Nephron (organoid): Measurements from ENCODE around the gene DOCK2.

Experiments
- H3K27ac Mint-ChIP-seq, 3 experiments: 2 replicates each; pipeline ENCODE4 v1.8.0; 2020; ENCODE audit warnings: mixed read lengths in 3 of 3, mild to moderate bottlenecking in 2 of 3, moderate library complexity in 1 of 3
- H3K27me3 Mint-ChIP-seq: 2 replicates; pipeline ENCODE4 v1.8.0; 2021; ENCODE audit warnings: low read depth, mild to moderate bottlenecking, moderate library complexity, mixed read lengths
- H3K36me3 Mint-ChIP-seq: 2 replicates; pipeline ENCODE4 v1.8.0; 2020; ENCODE audit warnings: low read depth, mixed read lengths
- H3K4me1 Mint-ChIP-seq: 2 replicates; pipeline ENCODE4 v1.8.0; 2020; ENCODE audit warnings: mixed read lengths
- H3K4me3 Mint-ChIP-seq, 3 experiments: 2 replicates each; pipeline ENCODE4 v1.8.0; 2020; ENCODE audit warnings: mild to moderate bottlenecking in 3 of 3, mixed read lengths in 3 of 3, moderate library complexity in 2 of 3
- H3K9me3 Mint-ChIP-seq: 2 replicates; pipeline ENCODE4 v1.8.0; 2020; ENCODE audit warnings: mixed read lengths
- CTCF ChIP-seq, 3 experiments: fragments of 200-600 bp; sonication (generic); IDR thresholded peaks; one replicate each; pipeline ENCODE4 v1.5.0; 2021; ENCODE audit warnings: antibody characterized with exemption in 3 of 3; ENCODE audit not compliant: unreplicated experiment in 3 of 3

The DOCK2 gene

GRCh38 chr5:169812786-169813185 lies 175.7 kb downstream of the DOCK2 start:
- TF ChIP-seq CTCF (IDR thresholded peaks at IDR 0.05; ENCODE audit: unreplicated experiment in 3 of 3), result no peak
- H3K27ac Mint-ChIP-seq, result no peak overlapping the region
- H3K36me3 Mint-ChIP-seq, result no peaks in the 10 kb centered on the region

DNA sequence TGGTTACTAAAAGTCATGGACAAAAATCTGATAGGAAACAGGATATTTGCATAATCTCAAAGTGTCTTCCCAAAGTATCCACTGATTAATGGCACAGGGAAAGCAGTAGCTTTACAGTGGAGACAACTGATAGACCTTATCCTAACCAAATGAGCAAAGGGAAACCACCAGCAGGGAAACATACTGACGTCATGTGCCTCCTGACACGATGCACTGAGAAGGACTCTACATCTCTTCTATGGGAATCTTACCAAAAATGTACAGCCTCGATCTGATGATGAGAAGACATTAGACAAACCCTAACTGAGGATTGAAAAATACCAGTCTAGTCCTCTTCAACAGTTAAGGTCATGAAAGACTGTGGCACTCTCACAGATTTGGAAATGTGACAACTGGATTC lies 177.0 kb downstream of the DOCK2 start:
- Mint-ChIP-seq H3K27ac (no peak overlapping the region), H3K36me3 (no peaks in the 10 kb centered on the region), H3K9me3 (peaks cover 5% of the 10 kb centered on the region), H3K27me3 (peaks cover 32% of the 10 kb centered on the region), H3K4me1 (peaks cover 8% of the 10 kb centered on the region), H3K4me3 (no peak overlapping the region)
- TF ChIP-seq CTCF (IDR thresholded peaks at IDR 0.05; ENCODE audit: unreplicated experiment in 3 of 3), result no peak

More at GRCh38 chr5:169812786-169813185, 175.7 kb downstream of the DOCK2 start:
- Mint-ChIP-seq H3K4me1 (peaks cover 8% of the 10 kb centered on the region), H3K9me3 (peaks cover 2% of the 10 kb centered on the region), H3K27me3 (peaks cover 36% of the 10 kb centered on the region), H3K4me3 (no peak overlapping the region)

DNA sequence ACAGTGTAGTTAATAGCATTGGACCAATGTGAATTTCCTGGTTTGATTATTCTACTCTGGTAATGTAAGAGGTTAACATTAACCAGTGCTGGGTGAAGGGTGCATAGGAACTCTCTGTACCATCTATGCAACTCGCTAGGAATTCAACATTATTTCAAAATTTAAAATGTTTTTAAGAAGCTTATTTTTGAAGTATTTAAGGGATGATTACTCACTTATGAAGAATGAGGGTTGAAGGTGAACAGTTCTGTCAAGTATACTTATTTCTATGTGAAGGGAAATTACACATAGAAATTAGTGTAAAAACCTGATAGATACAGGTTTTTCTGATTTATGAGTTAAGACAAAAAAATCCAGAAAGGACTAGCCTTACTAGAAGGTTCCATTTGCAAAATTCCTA lies 177.4 kb downstream of the DOCK2 start:
- H3K9me3 Mint-ChIP-seq, result peaks cover 7% of the 10 kb centered on the region
- H3K27me3 Mint-ChIP-seq, result peaks cover 28% of the 10 kb centered on the region
- no peak overlapping the region for H3K27ac Mint-ChIP-seq
- H3K4me3 Mint-ChIP-seq, result no peak overlapping the region
- H3K36me3 Mint-ChIP-seq, result no peaks in the 10 kb centered on the region
- TF ChIP-seq CTCF (IDR thresholded peaks at IDR 0.05; ENCODE audit: unreplicated experiment in 3 of 3), result no peak
- peaks cover 8% of the 10 kb centered on the region for H3K4me1 Mint-ChIP-seq

GRCh38 chr5:169817031-169817430 lies 180.0 kb downstream of the DOCK2 start:
- Mint-ChIP-seq H3K4me1 (peaks cover 8% of the 10 kb centered on the region), H3K27me3 (peaks cover 7% of the 10 kb centered on the region), H3K36me3 (no peaks in the 10 kb centered on the region), H3K9me3 (peaks cover 10% of the 10 kb centered on the region), H3K4me3 (no peak overlapping the region), H3K27ac (no peak overlapping the region)
- no peak for TF ChIP-seq CTCF (IDR thresholded peaks at IDR 0.05; ENCODE audit: unreplicated experiment in 3 of 3)

DNA sequence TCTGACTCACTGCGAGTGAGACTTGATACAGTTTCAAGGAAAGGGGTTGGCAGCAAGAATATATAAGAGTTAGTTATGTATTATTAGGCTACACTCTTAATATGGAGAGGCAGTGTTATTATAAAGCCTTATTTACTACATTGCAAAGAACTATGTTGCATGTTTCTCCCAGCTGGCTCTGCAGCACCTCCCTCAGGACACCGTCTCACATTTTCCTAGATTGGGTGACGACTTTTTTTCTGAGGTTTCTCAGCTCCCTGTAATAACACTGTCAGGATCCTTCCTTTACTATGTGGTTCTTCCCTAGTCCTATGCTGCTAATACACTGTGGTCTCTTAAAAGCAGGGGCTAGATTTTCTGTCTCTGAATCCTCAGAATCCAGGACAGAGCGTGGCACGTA lies 189.5 kb downstream of the DOCK2 start:
- H3K4me1 Mint-ChIP-seq, result no peaks in the 10 kb centered on the region
- H3K27ac Mint-ChIP-seq, result no peak overlapping the region
- H3K9me3 Mint-ChIP-seq, result peaks cover 19% of the 10 kb centered on the region
- peaks cover 16% of the 10 kb centered on the region for H3K27me3 Mint-ChIP-seq
- no peak overlapping the region for H3K4me3 Mint-ChIP-seq
- TF ChIP-seq CTCF (IDR thresholded peaks at IDR 0.05; ENCODE audit: unreplicated experiment in 3 of 3), result no peak
- H3K36me3 Mint-ChIP-seq, result no peaks in the 10 kb centered on the region

DNA sequence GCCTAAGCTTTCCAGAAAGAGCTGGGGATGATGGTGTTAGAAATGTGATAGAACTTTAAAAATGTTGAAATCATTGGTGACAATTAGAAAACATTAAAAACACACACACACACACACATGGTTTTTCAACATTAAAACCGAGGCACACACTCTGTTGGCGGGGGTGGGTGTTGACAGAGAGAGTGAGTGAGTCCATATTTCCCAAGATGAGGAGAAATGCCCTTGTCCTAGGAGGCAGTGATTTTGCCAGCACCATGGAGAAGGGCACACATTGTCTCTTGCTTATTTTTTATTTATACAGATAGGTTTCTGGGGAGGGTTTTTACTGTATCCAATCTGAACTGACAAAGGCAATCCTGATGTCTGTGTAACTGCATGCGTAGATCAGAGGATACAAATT lies 190.7 kb downstream of the DOCK2 start:
- Mint-ChIP-seq H3K4me1 (no peaks in the 10 kb centered on the region), H3K36me3 (no peaks in the 10 kb centered on the region), H3K27ac (no peak overlapping the region), H3K27me3 (peaks cover 8% of the 10 kb centered on the region), H3K9me3 (peaks cover 13% of the 10 kb centered on the region), H3K4me3 (no peak overlapping the region)
- TF ChIP-seq CTCF (IDR thresholded peaks at IDR 0.05; ENCODE audit: unreplicated experiment in 3 of 3), result no peak
